Measurements from ENCODE around the gene TSPAN18. TPM values are rescaled to one million over a fixed set of nuclear protein-coding genes. Genes with fewer than 3 reads are reported as not detected.

Gene TSPAN18
- total and polyA plus RNA-seq, 2 experiments from 2014 or later = 6.0 to 10.6 TPM

Other genes starting within 250 kb of the TSPAN18 start
- gene CD82, start 161.3 kb upstream of the TSPAN18 start, total RNA-seq (2014; rRNA removed; shearing (Covaris generic)) = 4.9 and 9.6 TPM in 2 replicates
- 4.4 and 5.5 TPM in 2 replicates for gene CD82, start 161.3 kb upstream of the TSPAN18 start, polyA plus RNA-seq (2016; fragmentation: Nextera tagmentation; extraction: Ambion mirVana)
- gene TP53I11, start 223.9 kb downstream of the TSPAN18 start, total RNA-seq (2014; rRNA removed; shearing (Covaris generic)) = 33.4 and 43.9 TPM in 2 replicates
- 22.5 and 23.5 TPM in 2 replicates for gene TP53I11, start 223.9 kb downstream of the TSPAN18 start, polyA plus RNA-seq (2016; fragmentation: Nextera tagmentation; extraction: Ambion mirVana)

Data from GM23338 (cell line).